IPS-15b (cell line): ENCODE data around the gene DDAH2.
"Not testable (repeated sequence)": the region's sequence is repeated elsewhere in the genome, so short reads cannot be mapped to it uniquely, and the experiment has no call there.

Source experiments
- H3K27me3 ChIP-seq: one replicate; pipeline ENCODE4 v1.6.1; 2013; ENCODE audit warnings: low read length; ENCODE audit not compliant: control insufficient read depth, insufficient read depth
- H3K36me3 ChIP-seq: one replicate; pipeline ENCODE4 v1.6.1; 2013; ENCODE audit warnings: low read length; ENCODE audit not compliant: control insufficient read depth, insufficient read depth
- H3K4me1 ChIP-seq: one replicate; pipeline ENCODE4 v1.6.1; 2013; ENCODE audit warnings: mild to moderate bottlenecking, low read length; ENCODE audit not compliant: control insufficient read depth, insufficient read depth
- H3K4me3 ChIP-seq: one replicate; pipeline ENCODE4 v1.5.1; 2013; ENCODE audit warnings: low read depth, low read length
- H3K9ac ChIP-seq: one replicate; pipeline ENCODE4 v1.6.1; 2013; ENCODE audit warnings: low read depth, mild to moderate bottlenecking, low read length
- H3K9me3 ChIP-seq: one replicate; pipeline ENCODE4 v1.6.1; 2013; ENCODE audit warnings: mild to moderate bottlenecking, low read length; ENCODE audit not compliant: control insufficient read depth, insufficient read depth

The DDAH2 gene

DNA sequence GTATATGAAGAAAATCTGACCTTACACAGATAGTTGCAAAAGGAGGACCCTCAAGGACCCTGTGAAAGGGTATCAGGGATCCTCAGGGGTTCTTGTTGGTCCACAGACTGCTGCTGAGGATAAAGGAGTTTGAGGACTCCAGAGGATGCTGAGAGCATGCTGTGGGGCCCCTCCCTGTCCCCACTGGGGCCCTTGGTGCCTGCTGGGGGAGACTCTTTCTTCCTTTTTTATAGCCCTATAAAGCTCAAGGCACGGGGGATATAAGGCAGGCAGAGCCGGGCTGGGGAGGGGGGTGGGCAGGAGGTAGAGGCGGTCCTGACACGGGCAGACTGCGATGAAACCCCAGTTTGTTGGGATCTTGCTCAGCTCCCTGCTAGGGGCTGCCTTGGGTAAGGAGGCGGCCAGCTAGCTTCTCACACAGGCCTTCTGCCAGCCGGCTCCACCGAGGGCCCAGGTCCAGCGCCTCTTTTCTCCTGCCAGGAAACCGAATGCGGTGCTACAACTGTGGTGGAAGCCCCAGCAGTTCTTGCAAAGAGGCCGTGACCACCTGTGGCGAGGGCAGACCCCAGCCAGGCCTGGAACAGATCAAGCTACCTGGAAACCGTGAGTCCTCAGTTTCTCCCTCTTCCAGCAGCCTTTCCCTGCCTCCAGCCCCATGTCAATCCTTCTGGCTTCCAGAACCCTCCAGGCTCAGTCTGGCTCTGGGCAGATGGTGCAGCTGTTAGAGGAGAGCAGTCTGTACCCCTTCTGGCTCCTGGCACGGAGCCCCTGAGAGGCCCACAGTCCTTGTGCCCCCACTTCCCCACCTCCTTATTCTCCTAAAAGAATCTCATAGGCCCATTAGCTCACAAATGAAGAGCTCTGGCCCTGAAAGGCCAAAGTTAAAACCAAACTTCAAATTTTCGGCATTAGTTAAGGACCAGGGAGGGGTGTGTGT, 13.8 kb downstream of the DDAH2 start, which contains the start of gene LY6G6D:
Gene LY6G6D, plus strand, starts transcription at position 327 of the 937 bp plus-strand sequence. Its CDS starts 8 bp downstream, at position 335.
- Histone ChIP-seq H3K9me3 (no peaks in the 10 kb centered on the region), H3K4me3 (no peak within 1 kb of the TSS), H3K9ac (peak within 1 kb of the TSS; percentile 39), H3K4me1 (peaks cover 21% of the 10 kb centered on the region), H3K27me3 (no peaks in the 10 kb centered on the region), H3K36me3 (no peaks in the 10 kb centered on the region)

DNA sequence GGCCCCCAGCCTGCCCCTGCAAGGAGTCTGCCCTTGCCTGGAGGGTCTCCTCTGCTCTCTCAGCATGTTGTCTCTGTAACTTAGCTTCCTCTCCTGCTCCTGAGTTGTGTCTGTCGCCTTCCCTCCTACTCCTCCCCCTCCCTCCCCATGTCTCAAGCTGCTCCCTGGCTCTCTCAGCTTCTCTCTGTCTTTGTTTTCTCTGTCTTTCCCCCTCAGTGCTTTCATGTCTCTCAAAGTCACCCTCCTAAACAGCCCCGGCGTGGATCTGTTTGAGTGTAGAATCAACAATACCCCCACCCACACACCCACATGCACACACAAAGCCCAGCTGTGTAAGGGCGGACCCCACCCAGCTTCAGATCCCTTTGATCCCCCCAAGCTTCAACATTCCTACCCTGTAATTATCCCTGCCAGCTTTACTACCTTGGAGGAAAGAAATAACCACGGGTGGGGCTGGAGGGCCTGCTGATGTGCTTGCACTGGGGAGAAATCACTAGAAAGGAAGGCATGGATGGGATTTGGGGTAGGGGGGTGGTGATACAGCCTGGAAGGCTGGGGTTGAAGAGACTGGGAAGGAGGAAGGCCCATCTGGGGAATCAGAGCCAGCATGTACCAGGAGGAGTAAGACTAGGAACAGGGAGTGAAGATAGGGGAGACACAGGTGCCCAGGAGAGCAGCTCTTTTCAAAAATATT, 15.0 kb downstream of the DDAH2 start:
- Histone ChIP-seq H3K9me3 (no peaks in the 10 kb centered on the region), H3K36me3 (no peaks in the 10 kb centered on the region), H3K27me3 (no peaks in the 10 kb centered on the region), H3K4me3 (no peak overlapping the region), H3K4me1 (peaks cover 21% of the 10 kb centered on the region), H3K9ac (peak overlapping the region; percentile 39)

GRCh38 chr6:31713465-31713864, 15.6 kb downstream of the DDAH2 start:
- peaks cover 21% of the 10 kb centered on the region for H3K4me1 ChIP-seq
- no peak overlapping the region for H3K9ac ChIP-seq
- H3K36me3 ChIP-seq = no peaks in the 10 kb centered on the region
- no peaks in the 10 kb centered on the region for H3K27me3 ChIP-seq
- no peak overlapping the region for H3K4me3 ChIP-seq
- H3K9me3 ChIP-seq = no peaks in the 10 kb centered on the region

DNA sequence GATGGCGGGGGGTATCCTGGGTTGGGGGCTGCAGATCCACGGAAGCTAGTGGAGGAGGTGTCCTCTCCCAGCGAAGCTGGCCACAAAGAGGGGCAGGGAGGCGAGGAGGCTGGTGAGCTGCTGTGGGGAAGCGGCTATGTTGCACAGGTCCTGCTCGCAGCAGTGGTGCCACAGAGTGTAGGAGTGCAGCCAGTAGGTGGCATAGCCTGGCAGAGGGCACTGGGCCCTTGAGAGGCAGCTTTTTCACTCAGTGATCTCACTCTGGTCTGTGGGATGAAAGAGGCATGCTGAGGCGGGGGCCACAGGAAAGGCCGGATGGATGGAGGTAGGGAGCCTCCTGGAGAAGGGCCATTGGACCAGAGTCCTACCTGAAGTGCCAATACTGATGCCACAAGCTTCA, 16.8 kb downstream of the DDAH2 start:
- Histone ChIP-seq H3K27me3 (no peaks in the 10 kb centered on the region), H3K4me3 (no peak overlapping the region), H3K4me1 (peaks cover 14% of the 10 kb centered on the region), H3K36me3 (no peaks in the 10 kb centered on the region), H3K9me3 (no peaks in the 10 kb centered on the region), H3K9ac (no peak overlapping the region)

- H3K36me3 ChIP-seq = no peaks in the 10 kb centered on the region
- peaks cover 12% of the 10 kb centered on the region for H3K4me1 ChIP-seq
- no peak overlapping the region for H3K9ac ChIP-seq
- no peaks in the 10 kb centered on the region for H3K9me3 ChIP-seq
- H3K27me3 ChIP-seq = no peaks in the 10 kb centered on the region
- H3K4me3 ChIP-seq = no peak overlapping the region
Observed at GRCh38 chr6:31711233-31711632, 17.9 kb downstream of the DDAH2 start.

DNA sequence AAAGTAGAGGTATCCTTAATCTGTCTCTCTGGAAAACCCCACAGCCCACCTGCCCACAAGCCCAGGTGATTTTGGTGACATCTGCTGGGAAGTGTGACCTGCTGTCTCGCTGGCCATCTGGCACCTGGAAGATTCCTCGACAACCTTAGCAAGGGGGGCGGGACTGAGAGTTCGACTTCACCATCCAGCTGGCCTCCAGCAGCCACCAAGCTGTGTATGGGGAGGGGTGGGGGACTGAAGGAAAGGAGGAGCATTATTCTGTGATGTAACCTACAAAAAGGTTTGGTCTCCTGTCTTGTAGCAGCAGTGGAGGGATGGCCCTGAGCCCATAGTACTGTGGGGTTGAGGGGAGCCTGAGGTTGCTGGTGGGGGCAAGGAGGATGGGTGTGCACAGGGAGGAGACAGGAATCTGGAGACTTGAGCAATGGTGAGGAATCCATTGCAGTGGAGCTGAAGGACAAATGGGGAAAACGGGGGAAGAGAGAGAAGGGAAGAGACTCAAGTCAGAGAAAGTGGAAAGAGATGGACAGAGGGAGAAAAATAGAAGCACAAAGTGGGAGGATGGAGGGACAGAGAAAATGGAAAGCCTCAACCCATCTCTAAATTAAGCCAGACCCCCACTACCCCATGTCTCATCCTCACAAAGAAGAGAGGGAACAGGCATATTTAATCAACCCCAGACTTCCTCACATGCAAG, 18.4 kb downstream of the DDAH2 start:
- Histone ChIP-seq H3K27me3 (no peaks in the 10 kb centered on the region), H3K4me3 (no peak overlapping the region), H3K4me1 (peaks cover 12% of the 10 kb centered on the region), H3K36me3 (no peaks in the 10 kb centered on the region), H3K9ac (no peak overlapping the region), H3K9me3 (no peaks in the 10 kb centered on the region)

GRCh38 chr6:31709157-31709556, 19.9 kb downstream of the DDAH2 start:
- H3K27me3 ChIP-seq, H3K9me3 ChIP-seq, H3K4me3 ChIP-seq: not testable (repeated sequence)

DNA sequence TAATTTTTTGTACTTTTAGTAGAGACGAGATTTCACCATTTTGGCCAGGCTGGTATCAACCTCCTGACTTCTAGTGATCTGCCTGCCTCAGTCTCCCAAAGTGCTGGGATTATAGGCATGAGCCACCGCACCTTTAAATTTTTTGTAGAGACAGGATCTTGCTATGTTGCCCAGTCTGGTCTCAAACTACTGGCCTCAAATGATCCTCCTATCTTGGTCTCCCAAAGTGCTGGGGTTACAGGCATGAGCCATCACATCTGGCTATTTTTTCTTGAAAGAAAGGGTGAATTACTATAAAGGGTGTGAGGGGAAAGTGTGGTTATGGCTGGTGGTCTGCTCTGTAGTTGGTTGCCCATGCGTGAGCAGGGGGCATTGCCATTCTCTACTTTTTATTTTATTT, 20.9 kb downstream of the DDAH2 start:
- H3K4me1 ChIP-seq = no peaks in the 10 kb centered on the region
- H3K27me3 ChIP-seq = no peaks in the 10 kb centered on the region
- no peaks in the 10 kb centered on the region for H3K36me3 ChIP-seq
- no peak overlapping the region for H3K4me3 ChIP-seq
- H3K9ac ChIP-seq = no peak overlapping the region
- H3K9me3 ChIP-seq = no peaks in the 10 kb centered on the region

More at GRCh38 chr6:31709157-31709556, 19.9 kb downstream of the DDAH2 start:
- not testable (repeated sequence) for H3K36me3 ChIP-seq, H3K4me1 ChIP-seq, H3K9ac ChIP-seq

- no peaks in the 10 kb centered on the region for H3K36me3 ChIP-seq
- H3K4me1 ChIP-seq = no peaks in the 10 kb centered on the region
- no peaks in the 10 kb centered on the region for H3K27me3 ChIP-seq
- H3K4me3 ChIP-seq = no peak overlapping the region
- no peak overlapping the region for H3K9ac ChIP-seq
- H3K9me3 ChIP-seq = no peaks in the 10 kb centered on the region
Observed at GRCh38 chr6:31707701-31708100, 21.4 kb downstream of the DDAH2 start.

GRCh38 chr6:31706599-31706998, 22.5 kb downstream of the DDAH2 start, which contains the start of gene LY6G6F:
LY6G6F (plus strand) TSS chr6:31706866; CDS start chr6:31706907, 41 bp downstream.
- no peak within 1 kb of the TSS for H3K9ac ChIP-seq
- peaks cover 3% of the 10 kb centered on the region for H3K36me3 ChIP-seq
- H3K4me1 ChIP-seq = peaks cover 2% of the 10 kb centered on the region
- H3K9me3 ChIP-seq = no peaks in the 10 kb centered on the region
- no peaks in the 10 kb centered on the region for H3K27me3 ChIP-seq
- no peak within 1 kb of the TSS for H3K4me3 ChIP-seq

- no peaks in the 10 kb centered on the region for H3K9me3 ChIP-seq
- H3K4me3 ChIP-seq = no peak overlapping the region
- H3K9ac ChIP-seq = no peak overlapping the region
- peaks cover 3% of the 10 kb centered on the region for H3K36me3 ChIP-seq
- H3K27me3 ChIP-seq = no peaks in the 10 kb centered on the region
- H3K4me1 ChIP-seq = peaks cover 2% of the 10 kb centered on the region
Observed at GRCh38 chr6:31705931-31706330, 23.2 kb downstream of the DDAH2 start.
